GM12878 (cell line): ENCODE results near the gene BUB1B. TPM values are rescaled to one million over a fixed set of nuclear protein-coding genes. Genes with fewer than 3 reads are reported as not detected.

ENCODE experiments used
- ATAC-seq: fragments of 200-7000 bp; cut with Tn5 transposase; 3 replicates; pipeline ENCODE4 v1.9.1; 2020; ENCODE audit warnings: mild to moderate bottlenecking, moderate library complexity
- BruUV-seq: library from RNA; stranded (reverse); fragments of 400-500 nt; replicated peaks from 2 replicates; lab custom pipeline; 2021; lab: Mats Ljungman, UMichigan
- CTCF ChIA-PET: fragments of 300-600 bp; sonication (Branson Sonifier 250); formaldehyde crosslinking; extraction: SDS; loops from one replicate; lab custom pipeline; 2021; ENCODE audit warnings: inconsistent platforms; lab: Yijun Ruan, JAX
- POLR2A ChIA-PET: fragments of 350-600 bp; formaldehyde crosslinking; extraction: SDS; loops from one replicate; lab custom pipeline; 2021; ENCODE audit warnings: inconsistent platforms; lab: Charles Lee
- RAD21 ChIA-PET: fragments of 300-600 bp; sonication (Branson Sonifier 250); formaldehyde crosslinking; loops from one replicate; lab custom pipeline; 2023; ENCODE audit warnings: antibody characterized with exemption; ENCODE audit not compliant: unreplicated experiment; lab: Charles Lee
- SMC1A ChIA-PET: fragments of 300-600 bp; sonication (Branson Sonifier 250); formaldehyde crosslinking; loops from one replicate; lab custom pipeline; 2023; ENCODE audit not compliant: unreplicated experiment, uncharacterized antibody; lab: Charles Lee
- DNase-seq: peaks from one replicate; pipeline ENCODE4 v3.0.0-alpha.2; 2011; ENCODE audit warnings: low read depth, low spot score
- FAIRE-seq: peaks from 3 replicates; lab custom pipeline; 2011; peaks lifted over from hg19 to GRCh38; lab: Jason Lieb, UNC
- H2AFZ ChIP-seq: 2 replicates; pipeline ENCODE4 v1.6.0; 2011; ENCODE audit warnings: low read depth, low read length, control low read depth; ENCODE audit not compliant: control insufficient read depth
- H3K27ac ChIP-seq: 2 replicates; pipeline ENCODE4 v1.5.1; 2011; ENCODE audit warnings: control low read depth; ENCODE audit not compliant: control insufficient read depth, insufficient read depth
- H3K27me3 ChIP-seq, 2 experiments: replicated peaks in 1 of 2; 2 replicates each; pipeline versions ENCODE4 v1.6.0 to v1.6.1; 2011; ENCODE audit warnings: low read length in 1 of 2; ENCODE audit not compliant: control insufficient read depth in 2 of 2, insufficient read depth in 2 of 2
- H3K36me3 ChIP-seq, 2 experiments: 2 replicates each; pipeline ENCODE4 v1.5.1; 2011; ENCODE audit warnings: low read length in 1 of 2; ENCODE audit not compliant: control insufficient read depth in 2 of 2, insufficient read depth in 2 of 2
- H3K4me1 ChIP-seq: 2 replicates; pipeline ENCODE4 v1.6.1; 2011; ENCODE audit warnings: mild to moderate bottlenecking, low read length, moderate library complexity, mixed read lengths; ENCODE audit not compliant: control insufficient read depth, insufficient read depth
- H3K4me2 ChIP-seq: 2 replicates; pipeline ENCODE4 v1.6.0; 2011; ENCODE audit warnings: control low read depth; ENCODE audit not compliant: control insufficient read depth, insufficient read depth
- H3K4me3 ChIP-seq: fragments of 200-600 bp; sonication (generic); 2 replicates; pipeline ENCODE4 v1.5.1; 2016
- H3K79me2 ChIP-seq: 2 replicates; pipeline ENCODE4 v1.6.0; 2011; ENCODE audit warnings: low read length; ENCODE audit not compliant: control insufficient read depth, insufficient read depth
- H3K9ac ChIP-seq: 2 replicates; pipeline ENCODE4 v1.8.0; 2011; ENCODE audit warnings: low read length, control low read depth, mixed read lengths; ENCODE audit not compliant: control insufficient read depth, insufficient read depth
- H3K9me3 ChIP-seq: replicated peaks from 3 replicates; pipeline ENCODE4 v1.5.1; 2011; ENCODE audit warnings: mild to moderate bottlenecking, low read length; ENCODE audit not compliant: control insufficient read depth, insufficient read depth
- H4K20me1 ChIP-seq: 2 replicates; pipeline ENCODE4 v1.6.0; 2011; ENCODE audit not compliant: control insufficient read depth, insufficient read depth
- CEBPB ChIP-seq, 2 experiments: fragments of 150-350 bp in 1 of 2; IDR thresholded peaks; 2 replicates each; pipeline ENCODE4 v1.6.1; 2012 to 2014; ENCODE audit warnings: low read depth in 2 of 2, low read length in 2 of 2, borderline replicate concordance in 1 of 2, inconsistent platforms in 1 of 2
- ELK1 ChIP-seq: IDR thresholded peaks from 2 replicates; pipeline ENCODE4 v1.6.1; 2012; ENCODE audit warnings: low read depth, low read length, improper control_type of control experiment
- FOXK2 ChIP-seq: fragments of 450-650 bp; IDR thresholded peaks from 2 replicates; pipeline ENCODE4 v1.6.1; 2017; ENCODE audit warnings: mild to moderate bottlenecking, moderate library complexity
- IKZF1 ChIP-seq: fragments of 450-650 bp; conservative IDR thresholded peaks from 2 replicates; pipeline ENCODE4 v1.6.1; 2017; ENCODE audit warnings: antibody characterized with exemption, mild to moderate bottlenecking
- IRF5 ChIP-seq: fragments of 450-650 bp; IDR thresholded peaks from 2 replicates; pipeline ENCODE4 v1.6.1; 2017; ENCODE audit warnings: borderline replicate concordance
- JUNB ChIP-seq: IDR thresholded peaks from 2 replicates; pipeline ENCODE4 v1.6.1; 2016; ENCODE audit warnings: antibody characterized with exemption, mild to moderate bottlenecking
- LARP7 ChIP-seq: fragments of 450-650 bp; IDR thresholded peaks from 2 replicates; pipeline ENCODE4 v1.6.1; 2017; ENCODE audit warnings: mild to moderate bottlenecking
- MTA3 ChIP-seq: IDR thresholded peaks from 2 replicates; pipeline ENCODE4 v1.6.1; 2012; ENCODE audit warnings: low read length, inconsistent platforms, borderline replicate concordance
- NR2F1 ChIP-seq: fragments of 450-650 bp; conservative IDR thresholded peaks from 2 replicates; pipeline ENCODE4 v1.6.1; 2017; ENCODE audit warnings: mild to moderate bottlenecking
- PML ChIP-seq: IDR thresholded peaks from 2 replicates; pipeline ENCODE4 v1.6.1; 2012; ENCODE audit warnings: low read length, inconsistent platforms
- POLR2AphosphoS2 ChIP-seq: IDR thresholded peaks from 2 replicates; pipeline ENCODE4 v1.6.1; 2011; ENCODE audit warnings: low read depth, mild to moderate bottlenecking, low read length, improper control_type of control experiment, moderate library complexity
- PRDM15 ChIP-seq: fragments of 450-650 bp; formaldehyde crosslinking; IDR thresholded peaks from 2 replicates; pipeline ENCODE4 v1.4.0; 2020; ENCODE audit warnings: mild to moderate bottlenecking, moderate library complexity
- RB1 ChIP-seq: fragments of 450-650 bp; formaldehyde crosslinking; IDR thresholded peaks from 2 replicates; pipeline ENCODE4 v1.6.1; 2017; ENCODE audit warnings: mild to moderate bottlenecking, borderline replicate concordance
- RFX5 ChIP-seq: IDR thresholded peaks from 2 replicates; pipeline ENCODE4 v1.6.1; 2011; ENCODE audit warnings: low read depth, low read length, improper control_type of control experiment
- SUZ12 ChIP-seq: fragments of 200-600 bp; sonication (generic); IDR thresholded peaks from one replicate; pipeline ENCODE4 v1.6.1; 2018; ENCODE audit warnings: antibody characterized with exemption, mild to moderate bottlenecking; ENCODE audit not compliant: unreplicated experiment
- USF2 ChIP-seq: IDR thresholded peaks from 2 replicates; pipeline ENCODE4 v1.6.1; 2011; ENCODE audit warnings: low read depth, low read length, improper control_type of control experiment, borderline replicate concordance
- YBX1 ChIP-seq: fragments of 450-650 bp; IDR thresholded peaks from 2 replicates; pipeline ENCODE4 v1.6.1; 2016; ENCODE audit warnings: antibody characterized with exemption
- WGBS: methylation state at CpG from one replicate; pipeline ENCODE4 v1.1.6; 2016; ENCODE audit warnings: low lambda C conversion rate; ENCODE audit not compliant: insufficient replicate concordance, insufficient coverage; ENCODE audit errors: missing lambda C conversion rate; 5-methylcytosine and 5-hydroxymethylcytosine counted together
- in situ Hi-C: fragments of 300-500 bp; cut with MboI; formaldehyde crosslinking; loops from 9 replicates; pipeline ENCODE4 v1.14.3; 2018; ENCODE audit warnings: mixed read lengths
- intact Hi-C: fragments of 100-400 bp; cut with micrococcal nuclease; formaldehyde crosslinking; loops from one replicate; pipeline ENCODE4 v1.14.2; 2022; ENCODE audit not compliant: unreplicated experiment
- polyA plus RNA-seq, 11 experiments: library from polyadenylated mRNA; depleted of rRNA in 4 of 11; unstranded in 6 of 11; stranded (reverse) in 5 of 11; fragments of >200 nt; fragmentation: Nextera tagmentation in 4 of 11; fragmentation: Illumina TruSeq in 1 of 11; extraction: Ambion mirVana in 4 of 11; extraction: Trizol in 1 of 11; gene quantifications; 1 replicate in 1 of 11; 2 replicates in 10 of 11; pipeline versions ENCODE4 v1.2.1 to v1.2.3, GENCODE V29; 2011 to 2016; ENCODE audit warnings: inconsistent platforms in 2 of 11, missing spikeins in 2 of 11, low read depth in 1 of 11
- total RNA-seq, 4 experiments: library from RNA; depleted of rRNA in 3 of 4; stranded (reverse); fragments of >200 nt in 3 of 4; fragmentation: Illumina TruSeq in 1 of 4; extraction: Trizol in 1 of 4; gene quantifications; 2 replicates each; pipeline versions ENCODE4 v1.2.1 to v1.2.3, GENCODE V29; 2013 to 2021

Gene BUB1B
- total and polyA plus RNA-seq, 10 of the 15 experiments (the other 5 are each of a cell fraction or from before 2014, with no cell fraction given): 29.1 to 98.6 (median 77.3) TPM

GRCh38 chr15:40219801-40220200 is 58.9 kb downstream of the BUB1B start:
- in situ Hi-C loops (loop anchor here (5.0 kb wide), 1 partner anchor 52 kb away; no protein-coding TSS in a partner anchor), intact Hi-C loops (no loop called here)
- no peak overlapping the region for H3K4me2 ChIP-seq
- no peak overlapping the region for H3K9ac ChIP-seq
- ChIA-PET SMC1A (interaction anchor here (0.5 to 5.7 kb wide), 4 partner anchors 54 to 175 kb away, joined by 3 to 98 read pairs (median 32); partner anchors contain the start of gene PLCB2), RAD21 (interaction anchor here (1.4 kb wide), 1 partner anchor 54 kb away, joined by 5 read pairs; no protein-coding TSS in a partner anchor), CTCF (interaction anchor here (0.8 to 9.8 kb wide), 4 partner anchors 9 to 175 kb away, joined by 3 to 296 read pairs (median 42); no protein-coding TSS in a partner anchor), POLR2A (no interaction called here)
- no TSS peak for BruUV-seq
- FAIRE-seq (no peak), ATAC-seq (no peak), DNase-seq (no peak)
- no peaks in the 10 kb centered on the region for H3K4me1 ChIP-seq
- no peak overlapping the region for H2AFZ ChIP-seq
- no peaks in the 10 kb centered on the region for H3K9me3 ChIP-seq
- WGBS: 100% methylated on average over 1 of the region's 1 CpG
- H3K79me2 ChIP-seq: no peaks in the 10 kb centered on the region
- H3K4me3 ChIP-seq: no peak overlapping the region
- H3K36me3 ChIP-seq: peaks cover 10 to 40% of the 10 kb centered on the region in 2 experiments
- H4K20me1 ChIP-seq: no peaks in the 10 kb centered on the region
- H3K27me3 ChIP-seq: no peaks in the 10 kb centered on the region
- no peak overlapping the region for H3K27ac ChIP-seq
- TF ChIP-seq JUNB: no peak
- TF ChIP-seq YBX1: no peak
- no peak for TF ChIP-seq RB1
- TF ChIP-seq SUZ12: no peak
- no peak for TF ChIP-seq ELK1
- TF ChIP-seq CEBPB (IDR thresholded peaks at IDR 0.05; ENCODE audit: borderline replicate concordance in 1 of 2, low read depth in 2 of 2, low read length in 2 of 2): no peak
- TF ChIP-seq RFX5: no peak
- TF ChIP-seq NR2F1: no peak
- TF ChIP-seq POLR2AphosphoS2: no peak
- TF ChIP-seq MTA3: no peak
- TF ChIP-seq LARP7: no peak
- no peak for TF ChIP-seq PML
- TF ChIP-seq PRDM15 (CRISPR knock-in tag): no peak
- no peak for TF ChIP-seq IRF5
- TF ChIP-seq IKZF1: no peak
- no peak for TF ChIP-seq USF2
- no peak for TF ChIP-seq FOXK2
